Right lobe of liver (tissue), 6 donors: ENCODE measurements around the gene FLOT2. TPM values are rescaled to one million over a fixed set of nuclear protein-coding genes. Genes with fewer than 3 reads are reported as not detected.

Source experiments
- ATAC-seq, 4 donors: fragments of 200-7000 bp; cut with Tn5 transposase; one replicate each; pipeline ENCODE4 v1.9.1; 2020; ENCODE audit warnings: mild to moderate bottlenecking in 4 of 4, moderate library complexity in 4 of 4
- DNase-seq, 3 donors: peaks; one replicate each; pipeline ENCODE4 v3.0.0-alpha.2; 2020
- H3K27ac ChIP-seq, 3 donors: fragments of 200-600 bp; one replicate each; pipeline ENCODE4 v1.8.0; 2022
- H3K27me3 ChIP-seq, 2 donors: fragments of 200-600 bp; one replicate each; pipeline ENCODE4 v1.8.0; 2022
- H3K36me3 ChIP-seq, 4 donors: fragments of 200-600 bp; sonication (generic) in 1 of 4; one replicate each; pipeline versions ENCODE4 v1.5.1 to v1.8.0; 2017 to 2022; ENCODE audit warnings: control low read depth in 1 of 4
- H3K4me1 ChIP-seq, 4 donors: fragments of 200-600 bp; sonication (generic) in 1 of 4; one replicate each; pipeline versions ENCODE4 v1.5.1 to v1.8.0; 2017 to 2022; ENCODE audit warnings: control low read depth in 1 of 4
- H3K4me3 ChIP-seq, 3 donors: fragments of 200-600 bp; one replicate each; pipeline ENCODE4 v1.8.0; 2022
- H3K9me3 ChIP-seq, 4 donors: fragments of 200-600 bp; sonication (generic) in 1 of 4; one replicate each; pipeline versions ENCODE4 v1.5.1 to v1.8.0; 2017 to 2022; ENCODE audit warnings: control low read depth in 1 of 4
- CTCF ChIP-seq, 4 donors: fragments of 200-600 bp in 3 of 4; fragments of 450-650 bp in 1 of 4; IDR thresholded peaks; one replicate each; pipeline versions ENCODE4 v1.5.1 to v1.8.0; 2016 to 2022; ENCODE audit warnings: antibody characterized with exemption in 4 of 4, mild to moderate bottlenecking in 2 of 4
- POLR2A ChIP-seq: fragments of 450-650 bp; IDR thresholded peaks from one replicate; pipeline ENCODE4 v1.6.1; 2017; ENCODE audit warnings: antibody characterized with exemption, mild to moderate bottlenecking
- WGBS: methylation state at CpG from one replicate; pipeline ENCODE4 v1.1.6; 2018; ENCODE audit warnings: low coverage, low lambda C conversion rate; ENCODE audit not compliant: insufficient coverage; ENCODE audit errors: missing lambda C conversion rate; 5-methylcytosine and 5-hydroxymethylcytosine counted together
- intact Hi-C, 2 donors: fragments of 100-400 bp; cut with DNase I; formaldehyde crosslinking; loops; one replicate each; pipeline versions ENCODE4 v1.11.2 to v1.14.1; 2022
- total RNA-seq, 6 experiments: library from RNA; depleted of rRNA in 2 of 6; stranded (reverse); fragments of >200 nt in 2 of 6; fragmentation: NEBNext Ultra II Directional in 3 of 6; extraction: Animal tissue kit (Norgen Biotek cat#: 25700) in 3 of 6; gene quantifications; one replicate each; pipeline versions ENCODE4 v1.1.0 to v1.2.4, GENCODE V29; 2016 to 2023
- donor health status: DM: no; HTN: yes; CAD: no.
- donor health status: DM: no; HTN: no; CAD: no.
- donor health status: DM: no; HTN: no; CAD: no.
- donor health status: DM: no; HTN: yes; CAD: no.
- donor health status: DM: no; HTN: yes; CAD: no.

FLOT2 gene
- total RNA-seq, 6 experiments from 2014 or later, result 64.9 to 131 (median 82.8) TPM

- peaks cover 0 to 4% (median 0%) of the 10 kb centered on the region in 4 donors for H3K4me1 ChIP-seq
- no peak overlapping the region for H3K27ac ChIP-seq
- H3K4me3 ChIP-seq, result no peak overlapping the region
- H3K36me3 ChIP-seq, result peaks cover 0 to 23% (median 9%) of the 10 kb centered on the region in 4 donors
- WGBS, result 75% methylated on average over 2 of the region's 2 CpGs
- H3K27me3 ChIP-seq, result no peaks in the 10 kb centered on the region
- intact Hi-C loops, result no loop called here
- TF ChIP-seq CTCF (IDR thresholded peaks at IDR 0.05), result no peak
- no peak for TF ChIP-seq POLR2A
- no peaks in the 10 kb centered on the region for H3K9me3 ChIP-seq
- ATAC-seq (peak in 1 of 4 donors; percentile 37), DNase-seq (no peak)
Observed at GRCh38 chr17:28928061-28928460, 30.5 kb upstream of the FLOT2 start.

- TF ChIP-seq POLR2A, result no peak
- TF ChIP-seq CTCF (IDR thresholded peaks at IDR 0.05), result no peak
- ATAC-seq (no peak), DNase-seq (no peak)
- Histone ChIP-seq H3K9me3 (no peaks in the 10 kb centered on the region), H3K4me1 (peaks cover 0 to 4% (median 0%) of the 10 kb centered on the region in 4 donors), H3K27me3 (no peaks in the 10 kb centered on the region), H3K4me3 (no peak overlapping the region), H3K27ac (peak overlapping the region; percentile 15 to 65 (median 39)), H3K36me3 (peaks cover 0 to 35% (median 11%) of the 10 kb centered on the region in 4 donors)
- 95% methylated on average over 3 of the region's 4 CpGs for WGBS
- intact Hi-C loops, result no loop called here
Observed at GRCh38 chr17:28926786-28927185, 29.3 kb upstream of the FLOT2 start.

- no peak overlapping the region for H3K4me3 ChIP-seq
- H3K4me1 ChIP-seq, result peaks cover 0 to 4% (median 0%) of the 10 kb centered on the region in 4 donors
- WGBS, result 60% methylated on average over 2 of the region's 2 CpGs
Observed at GRCh38 chr17:28926366-28926765, 28.8 kb upstream of the FLOT2 start.

GRCh38 chr17:28925912-28926365, 28.4 kb upstream of the FLOT2 start:
- H3K9me3 ChIP-seq, result no peaks in the 10 kb centered on the region
- no peak overlapping the region for H3K4me3 ChIP-seq
- H3K27ac ChIP-seq, result peak overlapping the region; percentile 15 to 69 (median 39)
- H3K36me3 ChIP-seq, result peaks cover 0 to 43% (median 17%) of the 10 kb centered on the region in 4 donors
- peaks cover 0 to 4% (median 0%) of the 10 kb centered on the region in 4 donors for H3K4me1 ChIP-seq
- intact Hi-C loops, result no loop called here
- WGBS, result 41% methylated on average over 2 of the region's 2 CpGs
- H3K27me3 ChIP-seq, result no peaks in the 10 kb centered on the region
- DNase-seq (no peak), ATAC-seq (peak; percentile 60 to 80 (median 71))
- TF ChIP-seq POLR2A, result no peak
- no peak for TF ChIP-seq CTCF (IDR thresholded peaks at IDR 0.05)

More at GRCh38 chr17:28926366-28926765, 28.8 kb upstream of the FLOT2 start:
- DNase-seq (no peak), ATAC-seq (peak in 1 of 4 donors; percentile 23)
- Histone ChIP-seq H3K27ac (peak overlapping the region; percentile 15 to 65 (median 39)), H3K27me3 (no peaks in the 10 kb centered on the region), H3K9me3 (no peaks in the 10 kb centered on the region), H3K36me3 (peaks cover 0 to 38% (median 14%) of the 10 kb centered on the region in 4 donors)
- intact Hi-C loops, result no loop called here
- no peak for TF ChIP-seq POLR2A
- TF ChIP-seq CTCF (IDR thresholded peaks at IDR 0.05), result no peak
